Lower lobe of right lung (tissue), 2 donors: ENCODE data around the gene RDH16. TPM values are rescaled to one million over a fixed set of nuclear protein-coding genes. Genes with fewer than 3 reads are reported as not detected.

Source experiments
- ATAC-seq, 2 donors: fragments of 200-7000 bp; cut with Tn5 transposase; one replicate each; pipeline ENCODE4 v1.9.1; 2020 to 2022; ENCODE audit warnings: mild to moderate bottlenecking in 2 of 2, moderate library complexity in 2 of 2
- DNase-seq: peaks from one replicate; pipeline ENCODE4 v3.0.0-alpha.2; 2020
- H3K27ac ChIP-seq: fragments of 200-600 bp; one replicate; pipeline ENCODE4 v1.8.0; 2022
- H3K27me3 ChIP-seq: fragments of 200-600 bp; one replicate; pipeline ENCODE4 v1.8.0; 2022; ENCODE audit warnings: low read depth
- H3K36me3 ChIP-seq: fragments of 200-600 bp; one replicate; pipeline ENCODE4 v1.8.0; 2022; ENCODE audit warnings: mild to moderate bottlenecking
- H3K4me1 ChIP-seq: fragments of 200-600 bp; one replicate; pipeline ENCODE4 v1.8.0; 2022
- H3K4me3 ChIP-seq: fragments of 200-600 bp; one replicate; pipeline ENCODE4 v1.8.0; 2022; ENCODE audit warnings: mild to moderate bottlenecking
- H3K9me3 ChIP-seq: fragments of 200-600 bp; one replicate; pipeline ENCODE4 v1.8.0; 2022
- CTCF ChIP-seq: fragments of 200-600 bp; IDR thresholded peaks from one replicate; pipeline ENCODE4 v1.8.0; 2022; ENCODE audit warnings: antibody characterized with exemption, mild to moderate bottlenecking
- intact Hi-C: fragments of 100-400 bp; cut with DNase I; formaldehyde crosslinking; loops from one replicate; pipeline ENCODE4 v1.11.0; 2022
- total RNA-seq: library from RNA; stranded (reverse); fragmentation: NEBNext Ultra II Directional; extraction: Animal tissue kit (Norgen Biotek cat#: 25700); gene quantifications from one replicate; pipeline ENCODE4 v1.2.1, GENCODE V29; 2021
- donor health status: DM: no; HTN: yes; CAD: no; lungs with severe emphysema.

Gene RDH16
- total RNA-seq, 1 donor from 2014 or later, result 0.53 TPM

GRCh38 chr12:56991319-56992246 lies 34.2 kb upstream of the RDH16 start:
- DNase-seq (peak; percentile 55), ATAC-seq (peak; percentile 28 to 34)
- intact Hi-C loops, result no loop called here
- Histone ChIP-seq H3K36me3 (no peaks in the 10 kb centered on the region), H3K27ac (peak overlapping the region; percentile 24), H3K9me3 (no peaks in the 10 kb centered on the region), H3K4me3 (no peak overlapping the region), H3K27me3 (no peaks in the 10 kb centered on the region), H3K4me1 (peaks cover 54% of the 10 kb centered on the region)
- TF ChIP-seq CTCF, result no peak

- Histone ChIP-seq H3K27ac (no peak overlapping the region), H3K36me3 (no peaks in the 10 kb centered on the region), H3K4me3 (no peak overlapping the region), H3K4me1 (peaks cover 54% of the 10 kb centered on the region), H3K9me3 (no peaks in the 10 kb centered on the region), H3K27me3 (no peaks in the 10 kb centered on the region)
- no peak for DNase-seq
- intact Hi-C loops, result no loop called here
- ATAC-seq, result no peak
- no peak for TF ChIP-seq CTCF
Measured at GRCh38 chr12:56990648-56991318, 33.4 kb upstream of the RDH16 start.

- H3K36me3 ChIP-seq, result no peaks in the 10 kb centered on the region
- peaks cover 54% of the 10 kb centered on the region for H3K4me1 ChIP-seq
- DNase-seq (no peak), ATAC-seq (no peak)
- intact Hi-C loops, result no loop called here
- H3K27ac ChIP-seq, result no peak overlapping the region
- H3K9me3 ChIP-seq, result no peaks in the 10 kb centered on the region
- no peaks in the 10 kb centered on the region for H3K27me3 ChIP-seq
- no peak for TF ChIP-seq CTCF
- H3K4me3 ChIP-seq, result no peak overlapping the region
Measured at GRCh38 chr12:56989861-56990610, 32.6 kb upstream of the RDH16 start.

GRCh38 chr12:56988207-56988739 lies 30.9 kb upstream of the RDH16 start:
- Histone ChIP-seq H3K36me3 (no peaks in the 10 kb centered on the region), H3K9me3 (no peaks in the 10 kb centered on the region), H3K27ac (no peak overlapping the region), H3K4me1 (peaks cover 54% of the 10 kb centered on the region), H3K27me3 (no peaks in the 10 kb centered on the region), H3K4me3 (no peak overlapping the region)
- intact Hi-C loops, result no loop called here
- DNase-seq (no peak), ATAC-seq (peak; percentile 30 to 34)
- TF ChIP-seq CTCF, result no peak

GRCh38 chr12:56987551-56988053 lies 30.2 kb upstream of the RDH16 start:
- H3K4me1 ChIP-seq, result peaks cover 54% of the 10 kb centered on the region
- DNase-seq (peak; percentile 90), ATAC-seq (peak; percentile 90)
- H3K9me3 ChIP-seq, result no peaks in the 10 kb centered on the region
- no peaks in the 10 kb centered on the region for H3K36me3 ChIP-seq
- intact Hi-C loops, result no loop called here
- peak; percentile 94 for TF ChIP-seq CTCF
- H3K27ac ChIP-seq, result no peak overlapping the region
- H3K27me3 ChIP-seq, result no peaks in the 10 kb centered on the region
- H3K4me3 ChIP-seq, result no peak overlapping the region
